ENCODE data around the gene PPP1R3E. TPM values are rescaled to one million over a fixed set of nuclear protein-coding genes. Genes with fewer than 3 reads are reported as not detected.
A peak's percentile ranks its signal among the peaks of the same experiment; 100 is the strongest.

PPP1R3E gene
- total RNA-seq, 1 experiment from 2014 or later = 7.8 TPM

- Mint-ChIP-seq H3K4me1 (ENCODE audit: insufficient read depth, unreplicated experiment) (peaks cover 25% of the 10 kb centered on the region), H3K27ac (ENCODE audit: low read depth, unreplicated experiment) (peak overlapping the region; percentile 97), H3K4me3 (ENCODE audit: unreplicated experiment) (peak overlapping the region; percentile 95), H3K27me3 (ENCODE audit: insufficient read depth, unreplicated experiment) (no peaks in the 10 kb centered on the region), H3K9me3 (ENCODE audit: unreplicated experiment) (no peaks in the 10 kb centered on the region), H3K36me3 (ENCODE audit: insufficient read depth, unreplicated experiment) (peaks cover 6% of the 10 kb centered on the region)
- intact Hi-C loops (cut with micrococcal nuclease) = loop anchor here (1.0 kb wide), 1 partner anchor 20 kb away; the partner anchor contains the start of gene PABPN1
- ChIA-PET POLR2A (interaction anchor here (0.6 to 14.7 kb wide), 27 partner anchors 10 to 941 kb away, joined by 3 to 339 read pairs (median 3); partner anchors contain the start of genes ACIN1, AJUBA, C14orf119 and EMC9), CTCF (interaction anchor here (0.9 to 6.4 kb wide), 15 partner anchors 10 to 262 kb away, joined by 3 to 49 read pairs (median 6); partner anchors contain the start of genes HOMEZ and PABPN1)
- no TSS peak for BruUV-seq (replicated peaks)
- peak; percentile 97 for DNase-seq (ENCODE audit: unreplicated experiment)
- TF ChIP-seq, protein P1, sequence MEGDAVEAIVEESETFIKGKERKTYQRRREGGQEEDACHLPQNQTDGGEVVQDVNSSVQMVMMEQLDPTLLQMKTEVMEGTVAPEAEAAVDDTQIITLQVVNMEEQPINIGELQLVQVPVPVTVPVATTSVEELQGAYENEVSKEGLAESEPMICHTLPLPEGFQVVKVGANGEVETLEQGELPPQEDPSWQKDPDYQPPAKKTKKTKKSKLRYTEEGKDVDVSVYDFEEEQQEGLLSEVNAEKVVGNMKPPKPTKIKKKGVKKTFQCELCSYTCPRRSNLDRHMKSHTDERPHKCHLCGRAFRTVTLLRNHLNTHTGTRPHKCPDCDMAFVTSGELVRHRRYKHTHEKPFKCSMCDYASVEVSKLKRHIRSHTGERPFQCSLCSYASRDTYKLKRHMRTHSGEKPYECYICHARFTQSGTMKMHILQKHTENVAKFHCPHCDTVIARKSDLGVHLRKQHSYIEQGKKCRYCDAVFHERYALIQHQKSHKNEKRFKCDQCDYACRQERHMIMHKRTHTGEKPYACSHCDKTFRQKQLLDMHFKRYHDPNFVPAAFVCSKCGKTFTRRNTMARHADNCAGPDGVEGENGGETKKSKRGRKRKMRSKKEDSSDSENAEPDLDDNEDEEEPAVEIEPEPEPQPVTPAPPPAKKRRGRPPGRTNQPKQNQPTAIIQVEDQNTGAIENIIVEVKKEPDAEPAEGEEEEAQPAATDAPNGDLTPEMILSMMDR (IDR thresholded peaks at IDR 0.05; ENCODE audit: unreplicated experiment) = peak; percentile 79
Measured at GRCh38 chr14:23301288-23301968, 1.2 kb downstream of the PPP1R3E start.

DNA sequence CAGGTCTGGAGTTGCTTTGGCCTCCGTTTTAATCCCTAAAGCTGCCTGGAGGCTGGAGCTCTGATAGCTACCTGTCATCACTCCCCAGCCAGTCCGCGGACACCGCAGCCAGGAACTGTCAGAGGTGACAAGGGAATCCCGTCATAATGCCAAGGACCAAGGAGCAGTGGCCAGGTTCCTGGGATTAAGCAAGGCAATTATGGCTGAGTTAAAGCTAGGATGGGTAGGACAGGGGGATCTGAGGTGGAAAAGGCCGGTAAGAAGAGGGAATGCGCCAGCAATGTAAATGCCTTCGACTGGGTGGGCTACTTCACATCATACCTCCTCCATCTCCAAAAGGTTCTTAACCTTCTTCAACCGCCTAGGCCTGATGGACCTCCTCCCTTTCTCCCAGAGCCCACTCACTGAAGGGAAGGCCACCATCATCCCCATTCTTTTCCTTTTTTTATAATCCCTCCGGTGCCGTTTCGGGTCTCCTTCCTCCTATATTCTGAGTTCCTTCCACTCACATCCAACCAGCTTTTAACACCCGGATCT lies 1.9 kb downstream of the PPP1R3E start:
- Mint-ChIP-seq H3K27ac (ENCODE audit: low read depth, unreplicated experiment) (peak overlapping the region; percentile 97), H3K27me3 (ENCODE audit: insufficient read depth, unreplicated experiment) (no peaks in the 10 kb centered on the region), H3K9me3 (ENCODE audit: unreplicated experiment) (no peaks in the 10 kb centered on the region), H3K36me3 (ENCODE audit: insufficient read depth, unreplicated experiment) (peaks cover 10% of the 10 kb centered on the region), H3K4me3 (ENCODE audit: unreplicated experiment) (peak overlapping the region; percentile 95), H3K4me1 (ENCODE audit: insufficient read depth, unreplicated experiment) (peaks cover 25% of the 10 kb centered on the region)
- ChIA-PET POLR2A (interaction anchor here (0.5 to 14.7 kb wide), 16 partner anchors 10 to 813 kb away, joined by 3 to 339 read pairs (median 4); partner anchors contain the start of genes ACIN1, AJUBA, C14orf119 and HAUS4), CTCF (interaction anchor here (0.6 to 6.4 kb wide), 23 partner anchors 10 to 1007 kb away, joined by 3 to 49 read pairs (median 4); partner anchors contain the start of genes ACIN1, CIDEB, HOMEZ and PABPN1)
- BruUV-seq (replicated peaks) = TSS peak; percentile 51
- intact Hi-C loops (cut with micrococcal nuclease) = loop anchor here (1.0 kb wide), 1 partner anchor 21 kb away; the partner anchor contains the start of gene PABPN1
- TF ChIP-seq, protein P1 (IDR thresholded peaks at IDR 0.05; ENCODE audit: unreplicated experiment) = no peak
- DNase-seq (ENCODE audit: unreplicated experiment) = peak; percentile 22

- POLR2A ChIA-PET = interaction anchor here (0.6 to 14.7 kb wide), 10 partner anchors 9 to 814 kb away, joined by 3 to 339 read pairs (median 22); partner anchors contain the start of genes ACIN1, C14orf119, HOMEZ and PABPN1
- no TSS peak for BruUV-seq (replicated peaks)
- Mint-ChIP-seq H3K27ac (ENCODE audit: low read depth, unreplicated experiment) (peak overlapping the region; percentile 97), H3K4me1 (ENCODE audit: insufficient read depth, unreplicated experiment) (peaks cover 25% of the 10 kb centered on the region), H3K27me3 (ENCODE audit: insufficient read depth, unreplicated experiment) (no peaks in the 10 kb centered on the region), H3K36me3 (ENCODE audit: insufficient read depth, unreplicated experiment) (peaks cover 10% of the 10 kb centered on the region), H3K4me3 (ENCODE audit: unreplicated experiment) (peak overlapping the region; percentile 95), H3K9me3 (ENCODE audit: unreplicated experiment) (no peaks in the 10 kb centered on the region)
- no peak for DNase-seq (ENCODE audit: unreplicated experiment)
- CTCF ChIA-PET = interaction anchor here (0.6 to 6.4 kb wide), 27 partner anchors 9 to 1008 kb away, joined by 3 to 49 read pairs (median 4); partner anchors contain the start of genes ACIN1, CIDEB, HOMEZ and PABPN1
- intact Hi-C loops (cut with micrococcal nuclease) = loop anchor here (1.0 kb wide), 2 partner anchors 35 to 180 kb away; no protein-coding TSS in a partner anchor
- TF ChIP-seq, protein P1 (IDR thresholded peaks at IDR 0.05; ENCODE audit: unreplicated experiment) = no peak
Measured at GRCh38 chr14:23299986-23300686, 2.5 kb downstream of the PPP1R3E start.

Data from MCF 10A (cell line).